GM06990 (cell line): Measurements from ENCODE around the gene ZDHHC5.

Experiments used
- DNase-seq: peaks from one replicate; pipeline ENCODE4 v3.0.0-alpha.2; 2011; ENCODE audit not compliant: insufficient read length; ENCODE audit errors: extremely low read depth
- H3K27me3 ChIP-seq: replicated peaks from 2 replicates; pipeline ENCODE4 v1.6.0; 2011; ENCODE audit warnings: low read length; ENCODE audit not compliant: control insufficient read depth, insufficient read depth
- H3K36me3 ChIP-seq: 2 replicates; pipeline ENCODE4 v1.5.1; 2011; ENCODE audit warnings: low read length; ENCODE audit not compliant: control insufficient read depth, insufficient read depth
- H3K4me3 ChIP-seq: replicated peaks from 2 replicates; pipeline ENCODE4 v1.5.1; 2011; ENCODE audit warnings: low read depth, mild to moderate bottlenecking, control low read depth, low read length
- TF ChIP-seq, protein P1 (sequence below): IDR thresholded peaks from 2 replicates; pipeline ENCODE4 v1.5.1; 2011; ENCODE audit warnings: low read length, control low read depth, mild to moderate bottlenecking, inconsistent platforms; ENCODE audit not compliant: insufficient read depth, poor library complexity, severe bottlenecking

Gene ZDHHC5

DNA sequence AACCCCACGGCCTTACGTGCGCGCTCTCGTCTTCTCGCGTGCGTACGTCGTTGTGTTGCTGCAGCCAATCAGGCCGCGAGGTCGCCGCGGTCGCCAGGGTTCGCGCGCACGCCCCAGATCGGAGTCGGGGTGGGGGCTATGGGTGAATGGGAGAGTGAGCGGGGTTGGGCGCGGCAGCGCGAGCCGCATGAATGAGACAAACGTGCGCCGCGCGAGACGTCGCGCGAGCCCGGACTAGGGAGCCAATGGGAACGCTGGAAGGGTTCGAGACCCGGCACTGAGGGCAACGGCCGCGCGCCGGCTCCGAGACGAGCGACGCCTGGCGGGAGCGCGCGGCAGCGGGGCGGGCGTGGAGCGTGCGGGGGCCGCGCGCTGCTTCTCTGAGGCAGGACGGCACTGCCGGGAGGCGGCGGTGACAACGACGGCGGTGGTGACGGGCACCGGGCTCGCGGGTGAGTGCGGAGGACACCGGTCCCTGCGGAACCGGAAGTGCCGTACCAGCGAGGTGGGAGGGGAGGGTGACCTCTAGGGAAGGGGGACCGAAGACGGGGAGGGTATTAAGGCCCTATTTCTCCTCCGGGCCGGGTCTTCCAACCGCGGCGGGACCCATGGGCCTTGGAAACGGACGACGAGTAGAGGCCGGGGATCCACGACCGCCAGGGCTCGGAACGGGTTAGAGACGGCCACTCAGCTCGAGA lies at the start of gene ZDHHC5:
ZDHHC5 (plus strand) TSS at position 379 of the 698 bp plus-strand sequence. CDS start 4,977 bp downstream, outside the sequence.
- peaks cover 6% of the 10 kb centered on the region for H3K36me3 ChIP-seq
- H3K27me3 ChIP-seq: no peaks in the 10 kb centered on the region
- peak within 1 kb of the TSS; percentile 81 for H3K4me3 ChIP-seq
- DNase-seq: peak; percentile 100
- TF ChIP-seq, protein P1, sequence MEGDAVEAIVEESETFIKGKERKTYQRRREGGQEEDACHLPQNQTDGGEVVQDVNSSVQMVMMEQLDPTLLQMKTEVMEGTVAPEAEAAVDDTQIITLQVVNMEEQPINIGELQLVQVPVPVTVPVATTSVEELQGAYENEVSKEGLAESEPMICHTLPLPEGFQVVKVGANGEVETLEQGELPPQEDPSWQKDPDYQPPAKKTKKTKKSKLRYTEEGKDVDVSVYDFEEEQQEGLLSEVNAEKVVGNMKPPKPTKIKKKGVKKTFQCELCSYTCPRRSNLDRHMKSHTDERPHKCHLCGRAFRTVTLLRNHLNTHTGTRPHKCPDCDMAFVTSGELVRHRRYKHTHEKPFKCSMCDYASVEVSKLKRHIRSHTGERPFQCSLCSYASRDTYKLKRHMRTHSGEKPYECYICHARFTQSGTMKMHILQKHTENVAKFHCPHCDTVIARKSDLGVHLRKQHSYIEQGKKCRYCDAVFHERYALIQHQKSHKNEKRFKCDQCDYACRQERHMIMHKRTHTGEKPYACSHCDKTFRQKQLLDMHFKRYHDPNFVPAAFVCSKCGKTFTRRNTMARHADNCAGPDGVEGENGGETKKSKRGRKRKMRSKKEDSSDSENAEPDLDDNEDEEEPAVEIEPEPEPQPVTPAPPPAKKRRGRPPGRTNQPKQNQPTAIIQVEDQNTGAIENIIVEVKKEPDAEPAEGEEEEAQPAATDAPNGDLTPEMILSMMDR: no peak

- TF ChIP-seq, protein P1: no peak
- no peaks in the 10 kb centered on the region for H3K36me3 ChIP-seq
- DNase-seq: no peak
- no peaks in the 10 kb centered on the region for H3K27me3 ChIP-seq
- no peak overlapping the region for H3K4me3 ChIP-seq
Measured at GRCh38 chr11:57618438-57618837, 49.5 kb upstream of the ZDHHC5 start.

- Histone ChIP-seq H3K4me3 (no peak overlapping the region), H3K36me3 (no peaks in the 10 kb centered on the region), H3K27me3 (no peaks in the 10 kb centered on the region)
- TF ChIP-seq, protein P1: peak; percentile 16
- DNase-seq: no peak
Measured at GRCh38 chr11:57619331-57619730, 48.6 kb upstream of the ZDHHC5 start.

DNA sequence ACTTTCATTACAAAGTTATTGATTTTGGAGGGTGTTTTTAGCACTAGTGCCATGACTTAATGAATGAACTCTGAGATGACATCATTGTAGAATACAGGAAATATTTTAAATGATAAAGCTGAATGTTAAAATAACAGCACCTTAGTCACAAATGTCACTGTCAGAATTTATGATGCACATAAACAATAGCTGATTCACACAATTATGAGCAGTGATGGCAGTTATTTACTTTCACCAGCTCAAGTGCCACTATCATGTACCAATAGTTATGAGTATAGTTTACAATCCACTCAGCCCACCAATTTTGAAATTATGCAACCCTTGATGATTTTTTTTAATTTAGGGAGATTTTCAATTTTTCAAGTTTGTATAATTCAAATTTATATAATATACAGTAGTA lies 47.4 kb upstream of the ZDHHC5 start:
- TF ChIP-seq, protein P1: no peak
- Histone ChIP-seq H3K27me3 (no peaks in the 10 kb centered on the region), H3K4me3 (no peak overlapping the region), H3K36me3 (no peaks in the 10 kb centered on the region)
- no peak for DNase-seq

GRCh38 chr11:57622263-57622662 lies 45.7 kb upstream of the ZDHHC5 start:
- H3K36me3 ChIP-seq: no peaks in the 10 kb centered on the region
- TF ChIP-seq, protein P1: no peak
- H3K4me3 ChIP-seq: no peak overlapping the region
- H3K27me3 ChIP-seq: no peaks in the 10 kb centered on the region
- no peak for DNase-seq
